ENCODE data around the gene OXSM. TPM values are rescaled to one million over a fixed set of nuclear protein-coding genes. Genes with fewer than 3 reads are reported as not detected.

Gene OXSM
- total RNA-seq, 4 donors from 2014 or later = 5.1 to 8.2 (median 7.3) TPM

GRCh38 chr3:25843332-25843731 is 53.4 kb downstream of the OXSM start:
- no peak overlapping the region for H3K4me3 ChIP-seq
- no peak for TF ChIP-seq POLR2AphosphoS5 (IDR thresholded peaks at IDR 0.05)
- TF ChIP-seq CTCF (IDR thresholded peaks at IDR 0.05) = peak; percentile 39 to 45 (median 42)
- TF ChIP-seq POLR2A (IDR thresholded peaks at IDR 0.05; ENCODE audit: low read depth) = no peak
- no peak overlapping the region for H3K27ac ChIP-seq (replicated peaks in 1 of 4)
- 22% methylated on average over 3 of the region's 3 CpGs for WGBS
- no peak for DNase-seq (ENCODE audit: extremely low spot score)
- H3K27me3 ChIP-seq = no peaks in the 10 kb centered on the region
- intact Hi-C loops (cut with DNase I) = loop anchor here (5.0 kb wide), 1 partner anchor 274 kb away; no protein-coding TSS in a partner anchor
- H3K4me1 ChIP-seq = peaks cover 0 to 5% (median 0%) of the 10 kb centered on the region in 4 donors
- H3K36me3 ChIP-seq = no peaks in the 10 kb centered on the region
- no peaks in the 10 kb centered on the region for H3K9me3 ChIP-seq

Other genes starting within 250 kb of the OXSM start
- 100 to 1,000 TPM in 3 of 4 donors, 10 to 100 TPM in 1; 87.1 to 115 (median 107) TPM for gene TOP2B, start 125.2 kb upstream of the OXSM start, total RNA-seq
- gene NGLY1, start 6.6 kb upstream of the OXSM start, total RNA-seq = 10 to 100 TPM; 21.2 to 25.7 (median 23.3) TPM

All from esophagus muscularis mucosa (tissue), 4 donors.